K562 (cell line): ENCODE results near the gene RAB12.

Experiments used
- CHD4 ChIP-seq: fragments of 200-600 bp; sonication (generic); IDR thresholded peaks from 3 replicates; pipeline ENCODE4 v1.6.1; 2012; ENCODE audit warnings: low read depth, mild to moderate bottlenecking, mixed read lengths, low read length, inconsistent platforms; ENCODE audit not compliant: insufficient read depth, insufficient replicate concordance, poor library complexity, severe bottlenecking
- FUS ChIP-seq: fragments of 200-400 bp; formaldehyde crosslinking; optimal IDR thresholded peaks from 2 replicates; pipeline ENCODE3; 2017; ENCODE audit warnings: low read depth, low read length
- HNRNPL ChIP-seq: fragments of 200-400 bp; formaldehyde crosslinking; IDR thresholded peaks from 2 replicates; pipeline ENCODE4 v1.6.1; 2017; ENCODE audit warnings: low read depth, mild to moderate bottlenecking, low read length
- MAZ ChIP-seq, 2 experiments: fragments of 450-650 bp in 1 of 2; sonication (generic) in 1 of 2; formaldehyde crosslinking; IDR thresholded peaks in 1 of 2; conservative IDR thresholded peaks in 1 of 2; 2 replicates each; pipeline versions ENCODE4 v1.4.0 to v1.5.0; 2020; ENCODE audit warnings: mild to moderate bottlenecking in 1 of 2, missing genetic modification reagents in 1 of 2
- NONO ChIP-seq, 2 experiments: fragments of 200-400 bp in 1 of 2; fragments of 450-650 bp in 1 of 2; formaldehyde crosslinking in 1 of 2; IDR thresholded peaks; 2 replicates each; pipeline ENCODE4 v1.6.1; 2017; ENCODE audit warnings: low read depth in 2 of 2, mild to moderate bottlenecking in 2 of 2, moderate library complexity in 2 of 2, low read length in 1 of 2
- SAFB2 ChIP-seq: fragments of 200-400 bp; formaldehyde crosslinking; IDR thresholded peaks from 2 replicates; pipeline ENCODE4 v1.6.1; 2018; ENCODE audit warnings: borderline replicate concordance, low read length, low read depth, moderate library complexity; ENCODE audit not compliant: severe bottlenecking
- U2AF2 ChIP-seq: fragments of 200-400 bp; formaldehyde crosslinking; optimal IDR thresholded peaks from 2 replicates; pipeline ENCODE3; 2017; ENCODE audit warnings: low read depth, mild to moderate bottlenecking, low read length
- USF1 ChIP-seq: sonication (generic); formaldehyde crosslinking; IDR thresholded peaks from 2 replicates; pipeline ENCODE4 v1.9.0; 2022; ENCODE audit warnings: mild to moderate bottlenecking, missing genetic modification reagents
- XRCC5 ChIP-seq: fragments of 200-400 bp; formaldehyde crosslinking; IDR thresholded peaks from 2 replicates; pipeline ENCODE4 v1.6.1; 2017; ENCODE audit warnings: low read depth, mild to moderate bottlenecking, low read length
- ZNF121 ChIP-seq: sonication (generic); formaldehyde crosslinking; conservative IDR thresholded peaks from 2 replicates; pipeline ENCODE4 v1.8.0; 2022; ENCODE audit warnings: missing genetic modification reagents

GRCh38 chr18:8669571-8669970 lies 60.3 kb downstream of the RAB12 start:
- TF ChIP-seq SAFB2 = no peak
- TF ChIP-seq HNRNPL = no peak
- no peak for TF ChIP-seq XRCC5
- TF ChIP-seq NONO (IDR thresholded peaks at IDR 0.05; ENCODE audit: low read depth in 2 of 2, low read length in 1 of 2) = no peak
- no peak for TF ChIP-seq USF1 (CRISPR knock-in tag)
- no peak for TF ChIP-seq U2AF2
- no peak for TF ChIP-seq MAZ (CRISPR knock-in tag; conservative IDR thresholded peaks at IDR 0.05 in 1 of 2, IDR thresholded peaks at IDR 0.05 in 1 of 2)
- no peak for TF ChIP-seq CHD4
- no peak for TF ChIP-seq FUS
- no peak for TF ChIP-seq ZNF121 (CRISPR knock-in tag)
